Type B pancreatic cell (in vitro differentiated cells): ENCODE measurements around the gene COMT. TPM values are rescaled to one million over a fixed set of nuclear protein-coding genes. Genes with fewer than 3 reads are reported as not detected.

Experiments
- DNase-seq: peaks from one replicate; pipeline ENCODE4 v3.0.0; 2021; ENCODE audit warnings: mixed read lengths; ENCODE audit not compliant: unreplicated experiment; ENCODE audit errors: extremely low spot score
- H3K27ac Mint-ChIP-seq: 2 replicates; pipeline ENCODE4 v1.8.0; 2021; ENCODE audit warnings: mild to moderate bottlenecking, mixed read lengths
- H3K27me3 Mint-ChIP-seq: 2 replicates; pipeline ENCODE4 v1.8.0; 2021; ENCODE audit warnings: mixed read lengths
- H3K36me3 Mint-ChIP-seq: 2 replicates; pipeline ENCODE4 v1.8.0; 2021; ENCODE audit warnings: mixed read lengths
- H3K4me1 Mint-ChIP-seq: one replicate; pipeline ENCODE4 v1.8.0; 2021; ENCODE audit warnings: mixed read lengths; ENCODE audit not compliant: unreplicated experiment
- H3K4me3 Mint-ChIP-seq: 2 replicates; pipeline ENCODE4 v1.8.0; 2021; ENCODE audit warnings: mild to moderate bottlenecking, mixed read lengths
- H3K9me3 Mint-ChIP-seq: 2 replicates; pipeline ENCODE4 v1.8.0; 2021; ENCODE audit warnings: mixed read lengths
- CTCF ChIP-seq: fragments of 200-600 bp; sonication (generic); conservative IDR thresholded peaks from 2 replicates; pipeline ENCODE4 v1.5.0; 2021; ENCODE audit warnings: antibody characterized with exemption, mild to moderate bottlenecking
- total RNA-seq: library from RNA; stranded (reverse); gene quantifications from 2 replicates; pipeline ENCODE4 v1.2.1, GENCODE V29; 2021; ENCODE audit warnings: low replicate concordance

COMT gene
- total RNA-seq, 1 donor from 2014 or later: 87.4 TPM

- Mint-ChIP-seq H3K27ac (no peak overlapping the region), H3K27me3 (no peaks in the 10 kb centered on the region)
Observed at GRCh38 chr22:19970031-19970478, 28.5 kb downstream of the COMT start.

GRCh38 chr22:19970479-19971275 is 29.1 kb downstream of the COMT start:
- peak; percentile 96 for TF ChIP-seq CTCF
- Mint-ChIP-seq H3K36me3 (peaks cover 5% of the 10 kb centered on the region), H3K4me3 (no peak overlapping the region), H3K9me3 (no peaks in the 10 kb centered on the region), H3K27ac (peak overlapping the region; percentile 64), H3K27me3 (no peaks in the 10 kb centered on the region), H3K4me1 (peaks cover 23% of the 10 kb centered on the region)
- no peak for DNase-seq

More at GRCh38 chr22:19970031-19970478, 28.5 kb downstream of the COMT start:
- no peaks in the 10 kb centered on the region for H3K9me3 Mint-ChIP-seq
- no peak overlapping the region for H3K4me3 Mint-ChIP-seq
- no peak for TF ChIP-seq CTCF
- peaks cover 5% of the 10 kb centered on the region for H3K36me3 Mint-ChIP-seq
- no peak for DNase-seq
- H3K4me1 Mint-ChIP-seq: peaks cover 17% of the 10 kb centered on the region

- Mint-ChIP-seq H3K9me3 (no peaks in the 10 kb centered on the region), H3K27me3 (no peaks in the 10 kb centered on the region), H3K27ac (no peak overlapping the region), H3K4me3 (no peak overlapping the region), H3K36me3 (peaks cover 5% of the 10 kb centered on the region), H3K4me1 (peaks cover 18% of the 10 kb centered on the region)
- TF ChIP-seq CTCF: no peak
- no peak for DNase-seq
Observed at GRCh38 chr22:19971276-19972124, 29.9 kb downstream of the COMT start.

- no peaks in the 10 kb centered on the region for H3K27me3 Mint-ChIP-seq
- no peaks in the 10 kb centered on the region for H3K9me3 Mint-ChIP-seq
- peaks cover 13% of the 10 kb centered on the region for H3K4me1 Mint-ChIP-seq
- H3K27ac Mint-ChIP-seq: no peak overlapping the region
- peaks cover 1% of the 10 kb centered on the region for H3K36me3 Mint-ChIP-seq
- peak overlapping the region; percentile 34 for H3K4me3 Mint-ChIP-seq
- TF ChIP-seq CTCF: no peak
- DNase-seq: no peak
Observed at GRCh38 chr22:19972251-19972650, 30.7 kb downstream of the COMT start.

- Mint-ChIP-seq H3K4me3 (no peak overlapping the region), H3K27ac (no peak overlapping the region), H3K27me3 (no peaks in the 10 kb centered on the region), H3K36me3 (no peaks in the 10 kb centered on the region), H3K4me1 (peaks cover 12% of the 10 kb centered on the region), H3K9me3 (no peaks in the 10 kb centered on the region)
- no peak for TF ChIP-seq CTCF
- DNase-seq: no peak
Observed at GRCh38 chr22:19972652-19973550, 31.3 kb downstream of the COMT start.
